NCI-H2171 treated with DMSO at 0.1 percent for 48 hours (cell line): ENCODE measurements around the gene WDFY4.

Source experiments
- DNase-seq: peaks from one replicate; lab custom pipeline; 2025; lab: John Stamatoyannopoulos, UW

The WDFY4 gene

GRCh38 chr10:48744587-48744986, 59.9 kb downstream of the WDFY4 start:
- DNase-seq: no peak

GRCh38 chr10:48745662-48746245, 61.1 kb downstream of the WDFY4 start:
- DNase-seq: no peak

- no peak for DNase-seq
Observed at GRCh38 chr10:48748573-48748972, 63.9 kb downstream of the WDFY4 start.

GRCh38 chr10:48749254-48749787, 64.6 kb downstream of the WDFY4 start:
- no peak for DNase-seq

- no peak for DNase-seq
Observed at GRCh38 chr10:48750019-48750418, 65.3 kb downstream of the WDFY4 start.

GRCh38 chr10:48750991-48751390, 66.3 kb downstream of the WDFY4 start:
- DNase-seq: no peak

GRCh38 chr10:48751730-48752129, 67.1 kb downstream of the WDFY4 start:
- no peak for DNase-seq

- no peak for DNase-seq
Observed at GRCh38 chr10:48758411-48758810, 73.7 kb downstream of the WDFY4 start.

GRCh38 chr10:48759113-48759901, 74.6 kb downstream of the WDFY4 start:
- DNase-seq: no peak

GRCh38 chr10:48760983-48761382, 76.3 kb downstream of the WDFY4 start:
- DNase-seq: no peak

GRCh38 chr10:48762064-48763042, 77.7 kb downstream of the WDFY4 start:
- no peak for DNase-seq

- no peak for DNase-seq
Observed at GRCh38 chr10:48763403-48763965, 78.8 kb downstream of the WDFY4 start.

- DNase-seq: no peak
Observed at GRCh38 chr10:48764486-48764885, 79.8 kb downstream of the WDFY4 start.

- no peak for DNase-seq
Observed at GRCh38 chr10:48765039-48765438, 80.4 kb downstream of the WDFY4 start.

- no peak for DNase-seq
Observed at GRCh38 chr10:48765527-48765926, 80.9 kb downstream of the WDFY4 start.

GRCh38 chr10:48767373-48768143, 82.9 kb downstream of the WDFY4 start:
- no peak for DNase-seq

- no peak for DNase-seq
Observed at GRCh38 chr10:48768144-48768766, 83.6 kb downstream of the WDFY4 start.

GRCh38 chr10:48768926-48769325, 84.3 kb downstream of the WDFY4 start:
- DNase-seq: no peak

GRCh38 chr10:48769706-48770435, 85.2 kb downstream of the WDFY4 start:
- DNase-seq: no peak

GRCh38 chr10:48770561-48771089, 86.0 kb downstream of the WDFY4 start:
- DNase-seq: no peak
